ENCODE data around the gene TBXAS1. TPM values are rescaled to one million over a fixed set of nuclear protein-coding genes. Genes with fewer than 3 reads are reported as not detected.

TBXAS1 gene
- total RNA-seq, 1 donor from 2014 or later: not detected

DNA sequence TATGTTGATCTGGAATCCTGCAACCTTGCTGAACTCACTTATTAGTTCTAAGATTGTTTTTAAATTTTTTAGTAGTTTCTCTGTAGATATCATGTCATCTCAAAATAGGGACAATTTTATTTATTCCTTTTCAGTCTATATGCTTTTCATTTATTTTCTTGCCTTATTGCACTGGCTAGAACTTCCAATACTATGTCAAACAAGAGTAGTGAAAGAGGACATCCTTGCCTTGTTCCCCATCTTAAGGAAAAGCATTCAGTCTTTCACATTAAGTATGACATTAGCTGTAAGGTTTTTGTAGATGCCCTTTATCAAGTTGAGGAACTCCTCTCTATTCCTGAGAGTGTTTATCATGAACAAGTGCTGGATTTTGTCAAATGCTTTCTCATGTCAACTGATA is 77.8 kb downstream of the TBXAS1 start:
- Mint-ChIP-seq H3K4me1 (ENCODE audit: low read depth, unreplicated experiment) (no peaks in the 10 kb centered on the region), H3K4me3 (ENCODE audit: unreplicated experiment) (no peak overlapping the region), H3K27ac (ENCODE audit: unreplicated experiment) (no peak overlapping the region), H3K9me3 (ENCODE audit: unreplicated experiment) (peaks cover 2% of the 10 kb centered on the region), H3K27me3 (ENCODE audit: unreplicated experiment) (no peaks in the 10 kb centered on the region), H3K36me3 (ENCODE audit: unreplicated experiment) (peaks cover 11% of the 10 kb centered on the region)
- TF ChIP-seq, protein P1, sequence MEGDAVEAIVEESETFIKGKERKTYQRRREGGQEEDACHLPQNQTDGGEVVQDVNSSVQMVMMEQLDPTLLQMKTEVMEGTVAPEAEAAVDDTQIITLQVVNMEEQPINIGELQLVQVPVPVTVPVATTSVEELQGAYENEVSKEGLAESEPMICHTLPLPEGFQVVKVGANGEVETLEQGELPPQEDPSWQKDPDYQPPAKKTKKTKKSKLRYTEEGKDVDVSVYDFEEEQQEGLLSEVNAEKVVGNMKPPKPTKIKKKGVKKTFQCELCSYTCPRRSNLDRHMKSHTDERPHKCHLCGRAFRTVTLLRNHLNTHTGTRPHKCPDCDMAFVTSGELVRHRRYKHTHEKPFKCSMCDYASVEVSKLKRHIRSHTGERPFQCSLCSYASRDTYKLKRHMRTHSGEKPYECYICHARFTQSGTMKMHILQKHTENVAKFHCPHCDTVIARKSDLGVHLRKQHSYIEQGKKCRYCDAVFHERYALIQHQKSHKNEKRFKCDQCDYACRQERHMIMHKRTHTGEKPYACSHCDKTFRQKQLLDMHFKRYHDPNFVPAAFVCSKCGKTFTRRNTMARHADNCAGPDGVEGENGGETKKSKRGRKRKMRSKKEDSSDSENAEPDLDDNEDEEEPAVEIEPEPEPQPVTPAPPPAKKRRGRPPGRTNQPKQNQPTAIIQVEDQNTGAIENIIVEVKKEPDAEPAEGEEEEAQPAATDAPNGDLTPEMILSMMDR (IDR thresholded peaks at IDR 0.05; ENCODE audit: partially characterized antibody, unreplicated experiment): no peak
- no peak for DNase-seq

DNA sequence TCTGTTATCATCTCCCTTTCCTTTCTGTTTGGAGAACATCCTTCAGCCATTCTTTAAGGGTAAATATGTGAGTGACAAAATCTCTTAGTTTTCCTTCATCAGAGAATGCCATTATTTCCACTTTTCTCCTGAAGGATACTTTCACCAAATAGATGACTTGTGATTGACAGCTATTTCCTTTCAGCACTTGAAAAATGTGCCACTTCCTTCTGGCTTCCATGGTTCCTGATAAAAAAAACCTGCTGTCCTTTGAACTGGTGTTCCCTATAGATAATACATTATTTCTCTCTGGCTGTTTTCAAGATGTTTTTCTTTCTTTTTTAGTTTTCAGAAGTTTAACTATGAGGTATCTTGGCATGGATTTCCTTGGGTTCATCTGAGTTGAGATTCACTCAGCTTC is 79.7 kb downstream of the TBXAS1 start:
- no peaks in the 10 kb centered on the region for H3K27me3 Mint-ChIP-seq (ENCODE audit: unreplicated experiment)
- TF ChIP-seq, protein P1 (IDR thresholded peaks at IDR 0.05; ENCODE audit: partially characterized antibody, unreplicated experiment): no peak
- H3K27ac Mint-ChIP-seq (ENCODE audit: unreplicated experiment): no peak overlapping the region
- DNase-seq: no peak
- H3K36me3 Mint-ChIP-seq (ENCODE audit: unreplicated experiment): no peaks in the 10 kb centered on the region
- no peak overlapping the region for H3K4me3 Mint-ChIP-seq (ENCODE audit: unreplicated experiment)
- H3K4me1 Mint-ChIP-seq (ENCODE audit: low read depth, unreplicated experiment): no peaks in the 10 kb centered on the region
- H3K9me3 Mint-ChIP-seq (ENCODE audit: unreplicated experiment): peaks cover 2% of the 10 kb centered on the region

DNA sequence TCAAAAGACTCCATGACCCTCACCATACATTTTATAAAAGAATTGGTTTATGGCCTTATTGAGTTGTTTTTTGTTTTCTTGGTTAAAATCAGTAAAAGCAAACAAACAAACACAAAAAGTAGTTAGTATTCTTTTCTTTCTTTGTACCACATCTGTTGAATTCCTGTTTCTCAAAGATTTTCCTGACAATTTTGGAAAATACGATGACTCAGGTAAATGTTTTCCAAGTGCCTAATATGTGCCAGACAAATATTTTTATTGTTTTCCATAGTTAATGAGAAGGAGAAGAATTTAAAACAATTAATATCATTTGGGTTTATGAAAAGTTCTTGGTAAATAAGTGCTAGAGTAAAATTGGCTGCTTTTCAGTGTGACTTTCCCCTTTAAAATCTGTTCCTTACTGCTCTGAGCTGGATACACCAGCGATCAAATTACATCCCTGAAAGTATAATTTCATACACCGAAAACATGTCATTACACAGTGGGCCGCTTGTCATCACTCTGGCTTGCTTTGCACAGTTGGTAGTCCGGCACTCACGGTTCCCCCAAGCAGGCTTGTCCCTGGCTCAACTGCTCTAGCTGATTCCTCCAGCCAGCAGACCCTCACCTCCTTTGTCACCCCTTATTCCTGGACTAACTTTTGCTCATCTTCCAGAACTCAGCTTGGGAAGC is 80.5 kb downstream of the TBXAS1 start:
- no peaks in the 10 kb centered on the region for H3K4me1 Mint-ChIP-seq (ENCODE audit: low read depth, unreplicated experiment)
- TF ChIP-seq, protein P1 (IDR thresholded peaks at IDR 0.05; ENCODE audit: partially characterized antibody, unreplicated experiment): no peak
- H3K36me3 Mint-ChIP-seq (ENCODE audit: unreplicated experiment): no peaks in the 10 kb centered on the region
- no peak overlapping the region for H3K27ac Mint-ChIP-seq (ENCODE audit: unreplicated experiment)
- H3K9me3 Mint-ChIP-seq (ENCODE audit: unreplicated experiment): peaks cover 2% of the 10 kb centered on the region
- H3K27me3 Mint-ChIP-seq (ENCODE audit: unreplicated experiment): no peaks in the 10 kb centered on the region
- DNase-seq: no peak
- no peak overlapping the region for H3K4me3 Mint-ChIP-seq (ENCODE audit: unreplicated experiment)

DNA sequence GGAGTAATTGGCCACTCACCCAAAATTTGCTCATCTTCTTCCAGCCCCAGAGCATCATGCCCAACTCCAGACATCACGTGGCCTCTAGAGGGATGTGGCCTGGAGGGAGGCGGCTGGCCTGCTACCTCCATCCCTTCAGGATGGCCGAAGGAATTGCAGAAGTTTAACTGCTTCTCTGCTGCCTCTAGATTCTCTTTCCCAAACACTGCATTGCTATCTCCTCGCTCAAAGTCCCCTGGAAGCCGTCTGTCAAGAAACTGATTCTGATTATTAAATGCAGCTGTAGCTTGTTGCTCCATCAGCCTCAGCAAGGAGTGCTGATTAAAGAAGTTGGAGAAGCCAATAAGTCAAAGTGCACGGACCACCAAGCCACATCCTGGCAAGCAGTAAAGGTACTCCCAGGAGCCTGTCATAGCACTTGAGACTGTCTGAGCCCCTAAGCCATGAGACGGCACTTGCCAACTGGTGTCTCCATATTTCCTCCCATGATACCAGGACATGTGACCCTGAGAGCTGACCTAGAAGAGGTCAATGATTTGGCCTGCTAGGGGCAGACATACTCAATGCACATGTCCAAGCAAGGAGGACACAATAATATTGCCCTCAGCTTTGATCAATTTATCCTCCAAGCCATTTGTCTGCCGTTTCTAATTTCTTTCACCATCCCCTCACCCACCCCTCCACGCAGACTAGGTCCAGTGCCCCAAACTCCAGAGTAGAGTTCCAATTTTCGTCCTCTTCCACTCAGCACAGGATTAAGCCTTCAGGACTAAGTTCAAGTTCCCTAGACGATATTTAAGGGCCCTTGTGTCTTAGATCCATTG is 84.2 kb downstream of the TBXAS1 start:
- Mint-ChIP-seq H3K27ac (ENCODE audit: unreplicated experiment) (no peak overlapping the region), H3K4me3 (ENCODE audit: unreplicated experiment) (no peak overlapping the region), H3K36me3 (ENCODE audit: unreplicated experiment) (no peaks in the 10 kb centered on the region), H3K9me3 (ENCODE audit: unreplicated experiment) (no peaks in the 10 kb centered on the region), H3K4me1 (ENCODE audit: low read depth, unreplicated experiment) (no peaks in the 10 kb centered on the region), H3K27me3 (ENCODE audit: unreplicated experiment) (peaks cover 1% of the 10 kb centered on the region)
- DNase-seq: no peak
- TF ChIP-seq, protein P1 (IDR thresholded peaks at IDR 0.05; ENCODE audit: partially characterized antibody, unreplicated experiment): no peak

DNA sequence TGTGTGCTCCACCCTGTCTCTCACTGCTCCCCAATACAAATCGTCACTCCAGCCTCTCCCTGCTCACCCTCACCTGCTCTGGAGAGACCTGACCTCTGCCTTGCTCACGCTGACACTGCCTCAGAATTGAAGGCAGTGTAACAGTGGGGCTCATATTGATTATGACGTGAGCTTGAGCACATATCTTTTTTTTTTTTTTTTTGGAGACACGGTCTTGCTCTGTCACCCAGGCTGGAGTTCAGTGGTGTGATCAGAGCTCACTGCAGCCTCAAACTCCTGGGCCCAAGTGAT is 84.7 kb downstream of the TBXAS1 start:
- no peaks in the 10 kb centered on the region for H3K9me3 Mint-ChIP-seq (ENCODE audit: unreplicated experiment)
- H3K27ac Mint-ChIP-seq (ENCODE audit: unreplicated experiment): no peak overlapping the region
- H3K4me1 Mint-ChIP-seq (ENCODE audit: low read depth, unreplicated experiment): no peaks in the 10 kb centered on the region
- peaks cover 1% of the 10 kb centered on the region for H3K27me3 Mint-ChIP-seq (ENCODE audit: unreplicated experiment)
- DNase-seq: no peak
- H3K36me3 Mint-ChIP-seq (ENCODE audit: unreplicated experiment): no peaks in the 10 kb centered on the region
- H3K4me3 Mint-ChIP-seq (ENCODE audit: unreplicated experiment): no peak overlapping the region
- TF ChIP-seq, protein P1 (IDR thresholded peaks at IDR 0.05; ENCODE audit: partially characterized antibody, unreplicated experiment): no peak

Measured in glutamatergic neuron (in vitro differentiated cells).